ENCODE results near the gene PARN. TPM values are rescaled to one million over a fixed set of nuclear protein-coding genes. Genes with fewer than 3 reads are reported as not detected.

The PARN gene
- total and polyA plus RNA-seq, 2 experiments from 2014 or later = 32.5 to 61.3 TPM

GRCh38 chr16:14446796-14447195 lies 183.3 kb downstream of the PARN start:
- no peak overlapping the region for H2AFZ ChIP-seq
- H3K36me3 ChIP-seq (ENCODE audit: insufficient read depth) = no peaks in the 10 kb centered on the region
- H3K4me3 ChIP-seq = no peak overlapping the region
- no peaks in the 10 kb centered on the region for H3K27me3 Mint-ChIP-seq (ENCODE audit: insufficient read depth, low read depth, poor library complexity)
- DNase-seq (ENCODE audit: low spot score) = no peak
- H3F3A ChIP-seq (replicated peaks; ENCODE audit: low read depth) = no peaks in the 10 kb centered on the region
- no peaks in the 10 kb centered on the region for H3K27me3 ChIP-seq (ENCODE audit: insufficient read depth)
- H3K27ac Mint-ChIP-seq = peak overlapping the region; percentile 61; the same call in 1 of the 2 replicates
- peaks cover 16% of the 10 kb centered on the region for H3K4me1 Mint-ChIP-seq
- ATAC-seq = 0 out of 3 replicates have a peak, but pooled peaks have one; percentile 26
- H3K4me3 Mint-ChIP-seq = no peak overlapping the region
- no peaks in the 10 kb centered on the region for H3K36me3 Mint-ChIP-seq (ENCODE audit: low read depth)
- H3K27ac ChIP-seq (ENCODE audit: low read depth) = peak overlapping the region; percentile 34
- H4K20me1 ChIP-seq (replicated peaks; ENCODE audit: insufficient read depth) = no peaks in the 10 kb centered on the region
- H3K9me2 ChIP-seq (ENCODE audit: insufficient read depth) = no peaks in the 10 kb centered on the region
- TF ChIP-seq REST (IDR thresholded peaks at IDR 0.05; ENCODE audit: unreplicated experiment) (no peak), CTCF (conservative IDR thresholded peaks at IDR 0.05; ENCODE audit: low read depth in 2 of 2) (no peak)
- no peaks in the 10 kb centered on the region for H3K9me3 Mint-ChIP-seq
- no peaks in the 10 kb centered on the region for H3K79me2 ChIP-seq (replicated peaks; ENCODE audit: insufficient read depth)
- peaks cover 4% of the 10 kb centered on the region; the same call in 1 of the 2 replicates for H3K4me1 ChIP-seq (ENCODE audit: insufficient read depth)
- H3K4me2 ChIP-seq = no peak overlapping the region

- no peak for DNase-seq (ENCODE audit: low spot score)
- Mint-ChIP-seq H3K36me3 (ENCODE audit: low read depth) (no peaks in the 10 kb centered on the region), H3K9me3 (no peaks in the 10 kb centered on the region), H3K27me3 (ENCODE audit: insufficient read depth, low read depth, poor library complexity) (no peaks in the 10 kb centered on the region), H3K4me1 (peaks cover 17% of the 10 kb centered on the region), H3K27ac (no peak overlapping the region; the same call in 1 of the 2 replicates), H3K4me3 (no peak overlapping the region)
- Histone ChIP-seq H2AFZ (no peak overlapping the region), H3K4me2 (no peak overlapping the region), H3K4me1 (ENCODE audit: insufficient read depth) (peaks cover 8% of the 10 kb centered on the region; the same call in 1 of the 2 replicates), H3K4me3 (no peak overlapping the region), H3K9me2 (ENCODE audit: insufficient read depth) (no peaks in the 10 kb centered on the region), H3K36me3 (ENCODE audit: insufficient read depth) (no peaks in the 10 kb centered on the region), H3K27me3 (ENCODE audit: insufficient read depth) (no peaks in the 10 kb centered on the region), H3F3A (replicated peaks; ENCODE audit: low read depth) (no peaks in the 10 kb centered on the region), H3K79me2 (replicated peaks; ENCODE audit: insufficient read depth) (no peaks in the 10 kb centered on the region), H4K20me1 (replicated peaks; ENCODE audit: insufficient read depth) (no peaks in the 10 kb centered on the region), H3K27ac (ENCODE audit: low read depth) (peak overlapping the region; percentile 24; the same call in 1 of the 2 replicates)
- ATAC-seq = peak; percentile 38; the same call in 2 of the 3 replicates
- TF ChIP-seq EZH2 (IDR thresholded peaks at IDR 0.05; ENCODE audit: low read depth, unreplicated experiment) (no peak), NANOG (IDR thresholded peaks at IDR 0.05; ENCODE audit: borderline replicate concordance) (no peak), ETS1 (IDR thresholded peaks at IDR 0.05) (no peak), CTCF (conservative IDR thresholded peaks at IDR 0.05; ENCODE audit: low read depth in 2 of 2) (0 out of 4 replicates have a peak, but pooled peaks of 1 of the 2 experiments have one; percentile 9)
These were observed 183.9 kb downstream of the PARN start for GRCh38 chr16:14445937-14446715.

All from GM23338 (cell line).